NCI-H526 (cell line): ENCODE measurements around the gene PELI1.

Experiments used
- DNase-seq, 2 experiments: peaks; one replicate each; lab custom pipeline; 2025; lab: John Stamatoyannopoulos, UW

The PELI1 gene

DNA sequence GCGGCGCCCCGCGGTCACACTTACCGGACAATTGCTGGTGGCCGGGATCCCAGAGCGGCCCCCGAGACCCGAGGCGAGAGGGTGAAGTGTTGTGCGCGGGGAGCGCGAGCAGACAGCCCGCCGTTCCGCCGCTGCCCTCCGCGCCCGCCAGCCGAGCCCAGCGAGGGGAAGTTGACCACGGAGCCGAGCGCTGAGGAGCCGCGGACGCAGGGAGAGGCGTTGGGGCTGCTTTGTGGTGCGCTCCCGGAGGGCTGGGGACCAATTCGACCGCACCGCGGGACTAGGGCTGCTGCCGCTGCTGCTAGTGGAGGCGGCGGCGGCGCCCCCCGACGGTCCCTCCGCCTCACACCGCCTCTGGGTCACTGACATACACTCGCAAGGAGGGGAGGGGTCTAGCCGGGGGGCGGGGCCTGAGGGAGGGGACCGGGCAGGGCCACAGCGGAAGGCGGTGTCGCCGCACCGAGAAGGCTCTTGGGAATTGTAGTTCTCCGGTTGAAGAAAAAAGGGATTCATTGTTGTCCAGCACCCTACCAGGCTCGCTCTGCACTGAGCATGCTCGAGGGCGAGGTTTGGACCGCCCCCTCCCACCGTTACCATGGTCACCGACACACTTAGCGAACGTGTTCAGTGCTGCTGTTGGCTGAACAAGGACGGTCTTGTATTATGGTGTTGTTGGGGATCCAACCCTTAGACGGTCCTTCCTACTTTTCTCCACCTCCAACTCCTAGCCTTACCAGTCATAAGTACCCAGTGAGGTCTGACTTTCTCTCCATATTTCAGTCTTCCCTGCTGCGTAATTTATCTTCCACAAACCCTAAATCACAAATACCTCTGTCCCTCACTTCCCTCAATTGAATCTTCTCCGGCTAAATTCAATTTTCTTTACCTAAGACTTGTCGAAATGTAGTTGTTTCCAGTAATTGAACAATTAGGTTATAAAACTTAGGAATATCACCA is at the start of gene PELI1:
TSS of gene PELI1 (minus strand) at position 364 of the 957 bp plus-strand sequence. CDS start 36,110 bp downstream, outside the sequence.
- DNase-seq: peak; percentile 98 to 99

GRCh38 chr2:64193491-64193890 is 49.3 kb upstream of the PELI1 start:
- no peak for DNase-seq

- no peak for DNase-seq
These were observed 48.5 kb upstream of the PELI1 start for GRCh38 chr2:64192664-64193105.

- DNase-seq: no peak
These were observed 47.9 kb upstream of the PELI1 start for GRCh38 chr2:64192125-64192479.

DNA sequence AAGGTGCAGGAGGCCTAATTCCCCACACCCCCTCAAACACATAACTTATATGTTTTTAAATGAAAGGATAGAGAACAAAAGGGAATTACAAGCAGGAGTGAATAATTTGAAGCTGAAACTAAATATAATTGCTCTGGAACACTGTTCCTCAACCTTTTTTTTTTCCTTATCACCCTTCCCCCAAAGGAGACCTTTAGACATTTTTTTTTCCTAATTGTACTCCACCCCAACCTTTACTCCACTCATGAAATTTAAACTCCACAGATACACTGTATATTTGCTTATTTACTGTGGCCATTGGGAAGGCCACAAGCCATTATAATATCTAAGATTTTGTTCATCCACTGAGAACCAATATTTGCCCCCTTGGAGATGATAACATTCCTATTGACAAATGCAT is 45.4 kb upstream of the PELI1 start:
- no peak for DNase-seq

DNA sequence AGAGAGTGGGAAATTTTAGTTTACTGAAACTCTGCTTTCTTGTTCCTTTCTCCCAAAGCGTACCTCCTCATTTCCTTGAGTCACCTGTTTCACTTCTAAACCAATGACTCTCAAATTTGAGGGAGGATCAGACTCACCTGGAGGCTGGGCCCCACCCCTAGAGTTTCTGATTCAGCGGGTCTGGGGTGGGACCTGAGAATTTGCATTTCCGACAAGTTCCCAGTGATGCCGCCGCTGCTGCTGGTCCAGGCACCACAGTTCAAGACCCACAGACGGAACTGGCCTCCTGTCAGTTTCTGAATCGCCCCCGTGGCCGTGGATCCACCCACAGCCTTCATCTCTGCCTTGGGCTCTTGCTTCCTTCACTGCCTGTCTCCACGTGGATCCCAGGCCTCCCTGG is 44.9 kb upstream of the PELI1 start:
- no peak for DNase-seq

DNA sequence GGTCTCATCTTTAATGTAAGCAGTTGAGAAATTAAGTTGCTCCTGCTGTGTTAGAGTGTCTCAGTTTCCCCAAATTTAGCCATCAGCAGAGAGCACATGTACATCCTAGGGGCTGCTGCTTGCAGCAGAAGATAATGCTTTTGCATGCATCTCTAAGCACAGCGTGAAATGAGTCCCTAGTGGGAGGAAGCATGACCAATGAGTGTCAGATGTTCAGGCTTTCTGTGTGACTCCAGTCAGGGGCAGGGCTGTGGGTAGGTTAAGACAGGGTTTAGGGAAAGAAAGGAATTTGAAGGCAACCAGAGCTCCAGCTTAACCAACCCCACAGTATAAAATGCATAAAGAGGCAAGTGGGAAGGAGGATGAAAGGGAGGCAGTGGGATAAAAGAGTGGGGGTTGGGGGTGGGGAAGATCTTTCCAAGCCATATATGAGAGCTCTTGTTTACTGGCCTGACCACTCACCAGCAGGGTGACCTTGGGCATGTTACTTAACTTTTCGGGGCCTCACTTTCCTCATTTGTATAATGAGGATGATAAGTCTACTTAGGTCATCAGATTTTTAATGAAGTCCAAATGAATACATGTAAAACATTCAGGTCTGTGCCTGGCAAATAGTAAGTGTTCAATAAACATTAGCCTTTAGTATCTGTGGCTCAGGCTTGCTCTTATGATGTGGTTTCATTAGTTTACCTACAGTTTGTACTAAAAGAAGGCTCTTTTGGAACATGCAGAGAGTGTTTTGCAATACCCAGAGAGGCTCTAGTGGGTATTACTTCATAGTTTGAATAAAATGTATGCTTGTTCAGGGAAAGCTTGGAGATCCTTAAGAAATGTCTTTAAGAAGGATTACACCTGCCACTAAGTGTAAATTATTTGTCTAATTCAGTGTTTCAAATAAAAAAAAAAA is 42.7 kb upstream of the PELI1 start:
- no peak for DNase-seq

- DNase-seq: no peak
These were observed 35.5 kb upstream of the PELI1 start for GRCh38 chr2:64179582-64180321.

DNA sequence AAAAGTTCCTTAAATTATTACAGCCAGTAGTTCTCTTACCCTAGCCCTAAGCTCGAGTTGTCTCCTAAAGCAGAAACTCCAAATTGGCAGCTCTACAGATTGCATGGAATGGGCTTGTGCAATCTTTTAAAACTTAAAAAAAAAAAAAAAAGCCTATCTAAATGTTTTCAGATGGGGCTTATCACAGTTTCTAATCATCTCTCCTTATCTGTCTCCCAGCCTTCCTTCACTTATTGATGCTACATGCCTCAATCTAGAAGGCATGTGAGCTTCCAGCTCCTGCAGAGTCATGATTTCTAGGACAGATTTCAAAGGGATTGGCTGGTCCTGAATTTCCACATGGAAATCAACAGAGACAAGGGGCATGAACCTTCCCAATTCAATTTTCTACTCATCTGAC is 33.1 kb upstream of the PELI1 start:
- no peak for DNase-seq

- DNase-seq: no peak
These were observed 31.4 kb upstream of the PELI1 start for GRCh38 chr2:64175419-64176197.

DNA sequence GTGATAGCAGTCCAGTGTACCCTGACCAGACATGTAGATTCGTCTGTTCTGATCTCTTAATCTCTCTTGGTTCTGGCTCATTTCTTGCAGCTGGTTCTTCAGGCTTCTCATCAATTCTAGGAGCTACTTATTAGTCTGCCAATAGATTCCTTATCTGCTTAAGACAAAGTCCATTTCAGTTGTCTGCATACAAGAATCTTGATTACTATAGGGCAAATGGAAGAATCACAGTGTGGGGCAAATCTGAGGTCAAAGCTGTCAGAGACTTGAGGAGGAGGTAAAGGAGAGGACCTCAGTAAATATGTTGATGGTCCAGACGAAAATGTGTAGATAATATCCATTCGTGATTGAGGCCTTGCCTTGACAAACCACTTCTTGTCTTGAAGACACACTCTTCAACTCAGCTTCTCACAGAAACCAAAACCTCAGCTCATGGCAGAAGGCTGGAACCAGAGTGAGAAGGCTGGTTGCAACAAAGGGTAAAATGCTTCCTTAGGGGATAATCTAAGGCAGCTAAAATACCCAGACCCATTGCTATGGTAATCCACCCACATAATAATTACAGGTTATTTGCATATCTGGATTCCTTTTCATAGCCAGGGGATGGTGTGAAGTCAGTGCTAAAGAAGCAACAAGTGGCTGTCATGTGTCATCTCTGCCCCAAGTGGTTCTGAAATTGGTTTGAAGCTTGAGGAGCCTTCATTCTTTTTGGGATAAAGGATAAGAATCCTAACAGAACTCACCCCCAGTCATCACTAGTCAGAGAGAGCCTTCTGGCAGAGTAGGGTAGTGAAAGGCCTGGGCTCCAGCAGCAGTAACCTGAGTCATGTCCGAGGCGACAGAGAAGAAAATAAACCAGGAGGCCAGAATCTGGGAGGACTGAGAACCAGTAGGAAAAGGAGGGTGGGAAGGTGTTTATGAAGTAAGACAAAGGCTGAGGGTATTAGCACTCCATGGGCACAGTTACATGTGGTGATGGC is 29.2 kb upstream of the PELI1 start:
- DNase-seq: peak; percentile 23 to 47

GRCh38 chr2:64168756-64169155 is 24.5 kb upstream of the PELI1 start:
- DNase-seq: no peak

GRCh38 chr2:64168201-64168600 is 24.0 kb upstream of the PELI1 start:
- no peak for DNase-seq

DNA sequence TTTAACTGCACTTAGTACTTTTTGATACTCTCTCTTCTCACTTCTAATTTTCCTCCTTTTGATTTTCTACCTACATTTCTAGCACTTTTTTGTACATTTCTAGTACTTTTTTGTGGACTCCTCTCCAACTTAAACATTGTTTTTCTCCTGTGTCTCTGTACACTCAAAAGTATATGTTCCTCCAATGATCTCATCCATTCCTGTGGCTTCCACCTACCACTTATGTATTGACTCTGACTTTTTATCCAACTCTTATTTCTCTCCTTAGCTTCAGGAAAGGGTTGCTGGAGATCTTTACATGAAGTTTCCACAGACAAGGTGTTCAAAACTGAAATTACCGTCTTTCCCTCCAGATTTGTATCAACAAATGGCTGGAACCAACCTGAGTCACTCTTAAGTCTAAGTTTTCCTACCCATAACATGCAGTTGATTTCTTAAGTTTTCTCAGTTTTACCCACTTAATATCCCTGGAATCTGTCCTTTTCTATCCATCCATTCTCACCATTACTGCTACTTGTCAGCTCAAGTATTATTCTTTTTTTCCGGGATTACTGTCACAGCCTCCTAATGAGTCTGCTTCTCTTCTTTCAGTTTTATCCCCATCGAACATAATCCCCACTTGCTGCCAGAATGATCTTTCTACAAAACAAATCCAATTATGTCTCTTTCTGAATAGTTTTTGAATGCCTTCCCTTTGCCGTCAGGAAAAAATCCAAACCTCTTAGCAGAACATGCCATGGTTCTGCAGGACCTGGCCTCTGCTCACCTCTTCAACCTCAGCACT is 22.6 kb upstream of the PELI1 start:
- no peak for DNase-seq

DNA sequence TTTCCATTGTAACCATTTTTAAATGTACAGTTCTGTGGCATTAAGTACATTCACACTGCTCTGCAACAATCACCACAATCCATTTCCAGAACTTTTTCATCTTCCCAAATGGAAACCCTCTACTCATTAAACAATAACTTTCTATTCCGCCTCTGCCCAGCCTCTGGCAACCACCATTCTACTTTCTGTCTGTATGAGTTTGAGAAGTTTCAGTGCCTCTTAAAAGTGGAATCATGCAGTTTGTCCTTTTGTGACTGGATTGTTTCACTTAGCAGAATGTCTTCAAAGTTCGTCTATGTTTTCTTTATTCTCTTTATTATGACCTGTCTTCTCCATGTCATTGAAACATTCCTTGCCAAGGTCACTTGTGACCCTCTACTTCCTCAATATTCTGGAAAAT is 22.0 kb upstream of the PELI1 start:
- no peak for DNase-seq

- DNase-seq: no peak
These were observed 21.5 kb upstream of the PELI1 start for GRCh38 chr2:64165706-64166105.

- peak; percentile 21 to 51 for DNase-seq
These were observed 20.4 kb upstream of the PELI1 start for GRCh38 chr2:64164629-64165028.

DNA sequence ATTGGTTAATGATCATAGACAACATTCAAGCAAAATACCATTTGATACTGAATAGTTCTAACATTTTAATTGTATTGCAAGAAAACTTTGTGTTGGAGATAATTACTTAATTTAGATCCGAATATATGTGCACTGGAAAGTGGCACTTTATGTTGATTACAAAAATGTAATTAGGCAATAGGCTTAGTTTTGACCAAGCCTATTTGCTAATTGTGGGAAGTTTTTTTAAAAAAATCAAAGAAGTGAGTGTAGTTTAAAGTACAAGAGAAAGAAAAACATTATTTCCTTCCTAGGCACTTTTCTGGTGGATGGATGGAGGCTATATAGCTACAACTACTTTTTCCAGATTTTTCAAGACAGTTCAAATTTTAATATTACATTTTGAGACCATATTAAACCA is 18.3 kb upstream of the PELI1 start:
- DNase-seq: no peak

DNA sequence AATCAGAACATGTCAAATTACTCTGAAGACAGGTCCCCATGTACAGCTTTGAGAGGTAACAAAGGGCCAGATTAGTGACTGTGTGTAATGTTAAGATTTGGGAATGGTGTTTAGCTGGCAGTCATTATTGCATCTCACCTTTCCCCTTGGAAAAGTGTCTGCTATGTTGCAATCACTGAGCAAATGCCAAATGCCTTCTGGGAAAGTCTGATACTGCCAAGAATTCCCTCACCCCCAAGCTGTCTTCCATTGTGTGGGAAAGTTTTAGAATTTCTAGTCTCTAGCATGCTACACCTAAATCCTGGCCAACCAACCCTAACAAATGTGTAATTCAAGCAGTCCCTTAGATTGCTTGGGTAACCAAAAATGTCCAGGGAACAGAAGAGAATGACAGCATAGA is 13.6 kb upstream of the PELI1 start:
- no peak for DNase-seq
